Esophagus muscularis mucosa (tissue), 4 donors: ENCODE measurements around the gene SMARCAD1. TPM values are rescaled to one million over a fixed set of nuclear protein-coding genes. Genes with fewer than 3 reads are reported as not detected.
"Not testable (repeated sequence)": the region's sequence is repeated elsewhere in the genome, so short reads cannot be mapped to it uniquely, and the experiment has no call there.

Source experiments
- DNase-seq: peaks from one replicate; pipeline ENCODE4 v3.0.0-alpha.2; 2017; ENCODE audit errors: extremely low spot score
- H3K27ac ChIP-seq, 4 donors: fragments of 200-600 bp; sonication (generic); replicated peaks in 1 of 4; 1 replicate in 3 of 4; 2 replicates in 1 of 4; pipeline ENCODE4 v1.5.1; 2016 to 2019; ENCODE audit warnings: mild to moderate bottlenecking in 1 of 4
- H3K27me3 ChIP-seq, 4 donors: fragments of 200-600 bp; sonication (generic); one replicate each; pipeline versions ENCODE4 v1.5.1 to v1.6.0; 2016 to 2019
- H3K36me3 ChIP-seq, 4 donors: fragments of 200-600 bp; sonication (generic); one replicate each; pipeline ENCODE4 v1.5.1; 2016 to 2019
- H3K4me1 ChIP-seq, 4 donors: fragments of 200-600 bp; sonication (generic); one replicate each; pipeline ENCODE4 v1.5.1; 2016 to 2019
- H3K4me3 ChIP-seq, 4 donors: fragments of 200-600 bp; sonication (generic); 1 replicate in 2 of 4; 2 replicates in 2 of 4; pipeline ENCODE4 v1.5.1; 2016 to 2019; ENCODE audit warnings: mild to moderate bottlenecking in 4 of 4, moderate library complexity in 1 of 4
- H3K9me3 ChIP-seq, 4 donors: fragments of 200-600 bp; sonication (generic); 1 replicate in 3 of 4; 2 replicates in 1 of 4; pipeline ENCODE4 v1.5.1; 2016 to 2019
- CTCF ChIP-seq, 3 experiments: fragments of 200-600 bp in 2 of 3; fragments of 450-650 bp in 1 of 3; sonication (generic) in 2 of 3; IDR thresholded peaks; one replicate each; pipeline ENCODE4 v1.5.1; 2017 to 2019; ENCODE audit warnings: antibody characterized with exemption in 3 of 3, mild to moderate bottlenecking in 2 of 3, moderate library complexity in 1 of 3
- EP300 ChIP-seq: sonication (generic); formaldehyde crosslinking; IDR thresholded peaks from one replicate; pipeline ENCODE4 v1.6.1; 2017; ENCODE audit warnings: antibody characterized with exemption
- POLR2A ChIP-seq: fragments of 450-650 bp; IDR thresholded peaks from one replicate; pipeline ENCODE4 v1.6.1; 2017; ENCODE audit warnings: antibody characterized with exemption, moderate library complexity, mild to moderate bottlenecking, low read depth
- POLR2AphosphoS5 ChIP-seq, 2 donors: sonication (generic); formaldehyde crosslinking; IDR thresholded peaks; one replicate each; pipeline ENCODE4 v1.6.1; 2017; ENCODE audit warnings: antibody characterized with exemption in 2 of 2
- WGBS: methylation state at CpG from one replicate; pipeline ENCODE4 v1.1.5; 2018; 5-methylcytosine and 5-hydroxymethylcytosine counted together
- intact Hi-C: fragments of 100-400 bp; cut with DNase I; formaldehyde crosslinking; loops from one replicate; pipeline ENCODE4 v1.15.1; 2023
- total RNA-seq, 4 donors: library from RNA; depleted of rRNA; stranded (reverse); fragments of >200 nt; gene quantifications; one replicate each; pipeline versions ENCODE4 v1.1.0 to v1.2.1, GENCODE V29; 2016

Gene SMARCAD1
- total RNA-seq, 4 donors from 2014 or later: 12.3 to 19.1 (median 14.5) TPM

- Histone ChIP-seq H3K9me3 (no peaks in the 10 kb centered on the region), H3K36me3 (no peaks in the 10 kb centered on the region), H3K27ac (no peak overlapping the region), H3K27me3 (no peaks in the 10 kb centered on the region), H3K4me1 (peaks cover 0 to 5% (median 2%) of the 10 kb centered on the region in 4 donors), H3K4me3 (no peak overlapping the region)
- DNase-seq: no peak
- TF ChIP-seq CTCF (IDR thresholded peaks at IDR 0.05) (no peak), POLR2A (no peak), POLR2AphosphoS5 (IDR thresholded peaks at IDR 0.05) (no peak), EP300 (no peak)
- WGBS: 82% methylated on average over 3 of the region's 3 CpGs
- intact Hi-C loops: no loop called here
These were observed 127.3 kb downstream of the SMARCAD1 start for GRCh38 chr4:94334962-94335361.

GRCh38 chr4:94336303-94336702 lies 128.6 kb downstream of the SMARCAD1 start:
- H3K27ac ChIP-seq: no peak overlapping the region
- WGBS: 81% methylated on average over 3 of the region's 3 CpGs
- TF ChIP-seq EP300 (no peak), POLR2A (no peak), CTCF (IDR thresholded peaks at IDR 0.05) (no peak), POLR2AphosphoS5 (IDR thresholded peaks at IDR 0.05) (no peak)
- intact Hi-C loops: no loop called here
- H3K27me3 ChIP-seq: no peaks in the 10 kb centered on the region
- H3K9me3 ChIP-seq: no peaks in the 10 kb centered on the region
- peaks cover 0 to 5% (median 2%) of the 10 kb centered on the region in 4 donors for H3K4me1 ChIP-seq
- no peak for DNase-seq
- no peaks in the 10 kb centered on the region for H3K36me3 ChIP-seq
- no peak overlapping the region for H3K4me3 ChIP-seq

GRCh38 chr4:94336791-94337190 lies 129.1 kb downstream of the SMARCAD1 start:
- H3K4me1 ChIP-seq, DNase-seq, H3K27me3 ChIP-seq, H3K4me3 ChIP-seq, intact Hi-C loops, H3K36me3 ChIP-seq, H3K27ac ChIP-seq, H3K9me3 ChIP-seq: not testable (repeated sequence)
- WGBS: 87% methylated on average over 5 of the region's 5 CpGs

- no peak for DNase-seq
- intact Hi-C loops: no loop called here
- Histone ChIP-seq H3K4me3 (no peak overlapping the region), H3K36me3 (no peaks in the 10 kb centered on the region), H3K4me1 (peaks cover 0 to 5% (median 2%) of the 10 kb centered on the region in 4 donors), H3K9me3 (no peaks in the 10 kb centered on the region), H3K27ac (no peak overlapping the region), H3K27me3 (no peaks in the 10 kb centered on the region)
- WGBS: 89% methylated on average over 4 of the region's 4 CpGs
- no peak for TF ChIP-seq POLR2A
These were observed 131.2 kb downstream of the SMARCAD1 start for GRCh38 chr4:94338681-94339351.

- no peaks in the 10 kb centered on the region for H3K36me3 ChIP-seq
- intact Hi-C loops: no loop called here
- no peaks in the 10 kb centered on the region for H3K9me3 ChIP-seq
- H3K4me3 ChIP-seq: no peak overlapping the region
- WGBS: 72% methylated on average over 9 of the region's 9 CpGs
- no peaks in the 10 kb centered on the region for H3K27me3 ChIP-seq
- no peak for TF ChIP-seq POLR2AphosphoS5 (IDR thresholded peaks at IDR 0.05)
- no peak for TF ChIP-seq EP300
- no peak for TF ChIP-seq CTCF (IDR thresholded peaks at IDR 0.05)
- no peak for TF ChIP-seq POLR2A
- DNase-seq: no peak
- H3K27ac ChIP-seq: no peak overlapping the region
- peaks cover 0 to 3% (median 0%) of the 10 kb centered on the region in 4 donors for H3K4me1 ChIP-seq
These were observed 132.1 kb downstream of the SMARCAD1 start for GRCh38 chr4:94339779-94340178.

Other genes with a start within 250 kb of the SMARCAD1 start
- gene HPGDS, start 135.0 kb downstream of the SMARCAD1 start, total RNA-seq: 1 to 10 TPM; 1.2 to 5.5 (median 2.6) TPM
- gene PDLIM5, start 244.1 kb downstream of the SMARCAD1 start, total RNA-seq: 100 to 1,000 TPM; 138 to 160 (median 146) TPM